ENCODE measurements around the gene PKP2. TPM values are rescaled to one million over a fixed set of nuclear protein-coding genes. Genes with fewer than 3 reads are reported as not detected.

Gene PKP2
- total and polyA plus RNA-seq, 2 of the 8 experiments (the other 6 are each of a cell fraction or from before 2014, with no cell fraction given), result 9.6 to 44.8 TPM

DNA sequence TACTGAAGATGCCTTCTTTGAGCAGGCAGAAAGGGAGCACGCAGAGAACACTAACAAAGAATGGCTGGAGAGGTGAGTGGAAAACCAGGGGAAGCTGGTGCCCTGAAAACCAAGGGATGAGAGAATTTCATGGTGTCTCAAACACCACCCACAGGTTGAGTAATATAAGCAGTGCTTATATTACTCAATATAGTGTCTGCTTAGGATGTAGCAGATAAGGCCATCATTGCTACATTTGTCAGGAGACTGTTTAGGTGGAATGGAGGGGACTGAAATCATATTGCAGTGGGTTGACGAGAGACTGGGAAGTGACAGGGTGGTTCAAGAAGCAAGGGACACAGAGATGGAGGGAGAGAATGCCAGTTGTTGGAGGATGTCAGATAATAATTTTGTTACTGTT lies 20.6 kb downstream of the PKP2 start (continued):
- TF ChIP-seq, protein P1, sequence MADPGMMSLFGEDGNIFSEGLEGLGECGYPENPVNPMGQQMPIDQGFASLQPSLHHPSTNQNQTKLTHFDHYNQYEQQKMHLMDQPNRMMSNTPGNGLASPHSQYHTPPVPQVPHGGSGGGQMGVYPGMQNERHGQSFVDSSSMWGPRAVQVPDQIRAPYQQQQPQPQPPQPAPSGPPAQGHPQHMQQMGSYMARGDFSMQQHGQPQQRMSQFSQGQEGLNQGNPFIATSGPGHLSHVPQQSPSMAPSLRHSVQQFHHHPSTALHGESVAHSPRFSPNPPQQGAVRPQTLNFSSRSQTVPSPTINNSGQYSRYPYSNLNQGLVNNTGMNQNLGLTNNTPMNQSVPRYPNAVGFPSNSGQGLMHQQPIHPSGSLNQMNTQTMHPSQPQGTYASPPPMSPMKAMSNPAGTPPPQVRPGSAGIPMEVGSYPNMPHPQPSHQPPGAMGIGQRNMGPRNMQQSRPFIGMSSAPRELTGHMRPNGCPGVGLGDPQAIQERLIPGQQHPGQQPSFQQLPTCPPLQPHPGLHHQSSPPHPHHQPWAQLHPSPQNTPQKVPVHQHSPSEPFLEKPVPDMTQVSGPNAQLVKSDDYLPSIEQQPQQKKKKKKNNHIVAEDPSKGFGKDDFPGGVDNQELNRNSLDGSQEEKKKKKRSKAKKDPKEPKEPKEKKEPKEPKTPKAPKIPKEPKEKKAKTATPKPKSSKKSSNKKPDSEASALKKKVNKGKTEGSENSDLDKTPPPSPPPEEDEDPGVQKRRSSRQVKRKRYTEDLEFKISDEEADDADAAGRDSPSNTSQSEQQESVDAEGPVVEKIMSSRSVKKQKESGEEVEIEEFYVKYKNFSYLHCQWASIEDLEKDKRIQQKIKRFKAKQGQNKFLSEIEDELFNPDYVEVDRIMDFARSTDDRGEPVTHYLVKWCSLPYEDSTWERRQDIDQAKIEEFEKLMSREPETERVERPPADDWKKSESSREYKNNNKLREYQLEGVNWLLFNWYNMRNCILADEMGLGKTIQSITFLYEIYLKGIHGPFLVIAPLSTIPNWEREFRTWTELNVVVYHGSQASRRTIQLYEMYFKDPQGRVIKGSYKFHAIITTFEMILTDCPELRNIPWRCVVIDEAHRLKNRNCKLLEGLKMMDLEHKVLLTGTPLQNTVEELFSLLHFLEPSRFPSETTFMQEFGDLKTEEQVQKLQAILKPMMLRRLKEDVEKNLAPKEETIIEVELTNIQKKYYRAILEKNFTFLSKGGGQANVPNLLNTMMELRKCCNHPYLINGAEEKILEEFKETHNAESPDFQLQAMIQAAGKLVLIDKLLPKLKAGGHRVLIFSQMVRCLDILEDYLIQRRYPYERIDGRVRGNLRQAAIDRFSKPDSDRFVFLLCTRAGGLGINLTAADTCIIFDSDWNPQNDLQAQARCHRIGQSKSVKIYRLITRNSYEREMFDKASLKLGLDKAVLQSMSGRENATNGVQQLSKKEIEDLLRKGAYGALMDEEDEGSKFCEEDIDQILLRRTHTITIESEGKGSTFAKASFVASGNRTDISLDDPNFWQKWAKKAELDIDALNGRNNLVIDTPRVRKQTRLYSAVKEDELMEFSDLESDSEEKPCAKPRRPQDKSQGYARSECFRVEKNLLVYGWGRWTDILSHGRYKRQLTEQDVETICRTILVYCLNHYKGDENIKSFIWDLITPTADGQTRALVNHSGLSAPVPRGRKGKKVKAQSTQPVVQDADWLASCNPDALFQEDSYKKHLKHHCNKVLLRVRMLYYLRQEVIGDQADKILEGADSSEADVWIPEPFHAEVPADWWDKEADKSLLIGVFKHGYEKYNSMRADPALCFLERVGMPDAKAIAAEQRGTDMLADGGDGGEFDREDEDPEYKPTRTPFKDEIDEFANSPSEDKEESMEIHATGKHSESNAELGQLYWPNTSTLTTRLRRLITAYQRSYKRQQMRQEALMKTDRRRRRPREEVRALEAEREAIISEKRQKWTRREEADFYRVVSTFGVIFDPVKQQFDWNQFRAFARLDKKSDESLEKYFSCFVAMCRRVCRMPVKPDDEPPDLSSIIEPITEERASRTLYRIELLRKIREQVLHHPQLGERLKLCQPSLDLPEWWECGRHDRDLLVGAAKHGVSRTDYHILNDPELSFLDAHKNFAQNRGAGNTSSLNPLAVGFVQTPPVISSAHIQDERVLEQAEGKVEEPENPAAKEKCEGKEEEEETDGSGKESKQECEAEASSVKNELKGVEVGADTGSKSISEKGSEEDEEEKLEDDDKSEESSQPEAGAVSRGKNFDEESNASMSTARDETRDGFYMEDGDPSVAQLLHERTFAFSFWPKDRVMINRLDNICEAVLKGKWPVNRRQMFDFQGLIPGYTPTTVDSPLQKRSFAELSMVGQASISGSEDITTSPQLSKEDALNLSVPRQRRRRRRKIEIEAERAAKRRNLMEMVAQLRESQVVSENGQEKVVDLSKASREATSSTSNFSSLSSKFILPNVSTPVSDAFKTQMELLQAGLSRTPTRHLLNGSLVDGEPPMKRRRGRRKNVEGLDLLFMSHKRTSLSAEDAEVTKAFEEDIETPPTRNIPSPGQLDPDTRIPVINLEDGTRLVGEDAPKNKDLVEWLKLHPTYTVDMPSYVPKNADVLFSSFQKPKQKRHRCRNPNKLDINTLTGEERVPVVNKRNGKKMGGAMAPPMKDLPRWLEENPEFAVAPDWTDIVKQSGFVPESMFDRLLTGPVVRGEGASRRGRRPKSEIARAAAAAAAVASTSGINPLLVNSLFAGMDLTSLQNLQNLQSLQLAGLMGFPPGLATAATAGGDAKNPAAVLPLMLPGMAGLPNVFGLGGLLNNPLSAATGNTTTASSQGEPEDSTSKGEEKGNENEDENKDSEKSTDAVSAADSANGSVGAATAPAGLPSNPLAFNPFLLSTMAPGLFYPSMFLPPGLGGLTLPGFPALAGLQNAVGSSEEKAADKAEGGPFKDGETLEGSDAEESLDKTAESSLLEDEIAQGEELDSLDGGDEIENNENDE (IDR thresholded peaks at IDR 0.05; ENCODE audit: insufficient replicate concordance, low read length), result no peak
- TF ChIP-seq SRF (IDR thresholded peaks at IDR 0.05; ENCODE audit: low read depth, low read length) (no peak), HDAC6 (IDR thresholded peaks at IDR 0.05; ENCODE audit: low read depth, low read length) (no peak), NRF1 (IDR thresholded peaks at IDR 0.05; ENCODE audit: low read depth, low read length) (no peak), CBX8 (IDR thresholded peaks at IDR 0.05; ENCODE audit: borderline replicate concordance, low read depth, low read length) (no peak), PHF8 (conservative IDR thresholded peaks at IDR 0.05; ENCODE audit: low read depth, low read length) (no peak), RAD21 (IDR thresholded peaks at IDR 0.05 in 1 of 2, conservative IDR thresholded peaks at IDR 0.05 in 1 of 2; ENCODE audit: low read depth in 2 of 2, low read length in 2 of 2) (no peak), POLR2AphosphoS5 (IDR thresholded peaks at IDR 0.05; ENCODE audit: low read depth, low read length) (no peak)
- TF ChIP-seq, protein P2, sequence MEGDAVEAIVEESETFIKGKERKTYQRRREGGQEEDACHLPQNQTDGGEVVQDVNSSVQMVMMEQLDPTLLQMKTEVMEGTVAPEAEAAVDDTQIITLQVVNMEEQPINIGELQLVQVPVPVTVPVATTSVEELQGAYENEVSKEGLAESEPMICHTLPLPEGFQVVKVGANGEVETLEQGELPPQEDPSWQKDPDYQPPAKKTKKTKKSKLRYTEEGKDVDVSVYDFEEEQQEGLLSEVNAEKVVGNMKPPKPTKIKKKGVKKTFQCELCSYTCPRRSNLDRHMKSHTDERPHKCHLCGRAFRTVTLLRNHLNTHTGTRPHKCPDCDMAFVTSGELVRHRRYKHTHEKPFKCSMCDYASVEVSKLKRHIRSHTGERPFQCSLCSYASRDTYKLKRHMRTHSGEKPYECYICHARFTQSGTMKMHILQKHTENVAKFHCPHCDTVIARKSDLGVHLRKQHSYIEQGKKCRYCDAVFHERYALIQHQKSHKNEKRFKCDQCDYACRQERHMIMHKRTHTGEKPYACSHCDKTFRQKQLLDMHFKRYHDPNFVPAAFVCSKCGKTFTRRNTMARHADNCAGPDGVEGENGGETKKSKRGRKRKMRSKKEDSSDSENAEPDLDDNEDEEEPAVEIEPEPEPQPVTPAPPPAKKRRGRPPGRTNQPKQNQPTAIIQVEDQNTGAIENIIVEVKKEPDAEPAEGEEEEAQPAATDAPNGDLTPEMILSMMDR (IDR thresholded peaks at IDR 0.05; ENCODE audit: control extremely low read depth in 1 of 3, insufficient read depth in 1 of 3, low read depth in 1 of 3, low read length in 3 of 3), result no peak
